WTC11 (cell line): Measurements from ENCODE around the gene CHKA.

Experiments used
- CTCF ChIP-seq: fragments of 200-600 bp; IDR thresholded peaks from 2 replicates; pipeline ENCODE4 v1.8.0; 2022; ENCODE audit warnings: antibody characterized with exemption
- FOXP4 ChIP-seq: sonication (generic); formaldehyde crosslinking; IDR thresholded peaks from 2 replicates; pipeline ENCODE4 v1.8.0; 2022; ENCODE audit warnings: mild to moderate bottlenecking, missing genetic modification reagents
- JUN ChIP-seq: sonication (generic); formaldehyde crosslinking; IDR thresholded peaks from 2 replicates; pipeline ENCODE4 v1.8.0; 2023; ENCODE audit warnings: mild to moderate bottlenecking, missing genetic modification reagents
- TEAD1 ChIP-seq: sonication (generic); formaldehyde crosslinking; IDR thresholded peaks from 2 replicates; pipeline ENCODE4 v1.8.0; 2022; ENCODE audit warnings: mild to moderate bottlenecking, missing genetic modification reagents

- TF ChIP-seq TEAD1 (CRISPR knock-in tag): no peak
- TF ChIP-seq JUN (CRISPR knock-in tag): no peak
- peak; percentile 44; the same call in 1 of the 2 replicates for TF ChIP-seq CTCF
- no peak for TF ChIP-seq FOXP4
Observed at GRCh38 chr11:68020575-68020974, 100.6 kb downstream of the CHKA start.
